Uterus (tissue), 2 donors: ENCODE measurements around the gene SFSWAP.

ENCODE experiments used
- POLR2A ChIP-seq, 2 donors: fragments of 450-650 bp; IDR thresholded peaks; one replicate each; pipeline ENCODE4 v1.6.1; 2016; ENCODE audit warnings: antibody characterized with exemption in 2 of 2, mild to moderate bottlenecking in 1 of 2, moderate library complexity in 1 of 2
- TF ChIP-seq, protein P1 (sequence below), 4 experiments: fragments of 200-600 bp in 2 of 4; fragments of 450-650 bp in 2 of 4; sonication (generic) in 2 of 4; IDR thresholded peaks; one replicate each; pipeline ENCODE4 v1.5.1; 2016 to 2019; ENCODE audit warnings: antibody characterized with exemption in 4 of 4, mild to moderate bottlenecking in 2 of 4, moderate library complexity in 1 of 4

DNA sequence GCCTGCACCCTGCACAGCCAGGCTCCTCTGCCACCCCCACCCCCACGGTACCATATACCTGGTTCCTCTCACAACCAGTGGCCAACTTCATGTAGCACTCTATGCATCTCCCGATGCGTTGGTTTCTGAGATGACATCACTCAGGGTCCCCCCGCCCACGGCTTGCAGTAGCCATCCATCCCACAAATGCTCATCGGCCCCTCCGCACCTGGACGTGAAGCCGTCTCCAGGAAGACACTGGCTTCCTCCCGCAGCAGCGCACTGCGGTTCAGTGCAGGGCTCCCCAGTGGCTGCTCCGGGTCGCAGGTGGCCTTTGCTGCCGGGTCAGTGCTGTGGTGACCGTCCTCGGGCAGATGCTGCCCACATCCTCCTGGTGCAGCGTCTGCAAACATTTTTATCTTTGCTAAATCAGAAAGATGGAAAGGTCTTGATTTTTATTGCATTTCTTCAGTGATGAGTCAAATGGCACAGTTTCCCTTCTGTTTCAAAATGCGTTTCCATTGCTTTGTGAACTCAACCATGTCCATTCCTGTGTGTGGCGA lies 89.8 kb downstream of the SFSWAP start:
- TF ChIP-seq, protein P1, sequence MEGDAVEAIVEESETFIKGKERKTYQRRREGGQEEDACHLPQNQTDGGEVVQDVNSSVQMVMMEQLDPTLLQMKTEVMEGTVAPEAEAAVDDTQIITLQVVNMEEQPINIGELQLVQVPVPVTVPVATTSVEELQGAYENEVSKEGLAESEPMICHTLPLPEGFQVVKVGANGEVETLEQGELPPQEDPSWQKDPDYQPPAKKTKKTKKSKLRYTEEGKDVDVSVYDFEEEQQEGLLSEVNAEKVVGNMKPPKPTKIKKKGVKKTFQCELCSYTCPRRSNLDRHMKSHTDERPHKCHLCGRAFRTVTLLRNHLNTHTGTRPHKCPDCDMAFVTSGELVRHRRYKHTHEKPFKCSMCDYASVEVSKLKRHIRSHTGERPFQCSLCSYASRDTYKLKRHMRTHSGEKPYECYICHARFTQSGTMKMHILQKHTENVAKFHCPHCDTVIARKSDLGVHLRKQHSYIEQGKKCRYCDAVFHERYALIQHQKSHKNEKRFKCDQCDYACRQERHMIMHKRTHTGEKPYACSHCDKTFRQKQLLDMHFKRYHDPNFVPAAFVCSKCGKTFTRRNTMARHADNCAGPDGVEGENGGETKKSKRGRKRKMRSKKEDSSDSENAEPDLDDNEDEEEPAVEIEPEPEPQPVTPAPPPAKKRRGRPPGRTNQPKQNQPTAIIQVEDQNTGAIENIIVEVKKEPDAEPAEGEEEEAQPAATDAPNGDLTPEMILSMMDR (IDR thresholded peaks at IDR 0.05) = no peak
- no peak for TF ChIP-seq POLR2A (IDR thresholded peaks at IDR 0.05)
